ENCODE results near the gene COL18A1. TPM values are rescaled to one million over a fixed set of nuclear protein-coding genes. Genes with fewer than 3 reads are reported as not detected.

COL18A1 gene
- total and polyA plus RNA-seq, 2 donors from 2014 or later, result 150 to 316 TPM

DNA sequence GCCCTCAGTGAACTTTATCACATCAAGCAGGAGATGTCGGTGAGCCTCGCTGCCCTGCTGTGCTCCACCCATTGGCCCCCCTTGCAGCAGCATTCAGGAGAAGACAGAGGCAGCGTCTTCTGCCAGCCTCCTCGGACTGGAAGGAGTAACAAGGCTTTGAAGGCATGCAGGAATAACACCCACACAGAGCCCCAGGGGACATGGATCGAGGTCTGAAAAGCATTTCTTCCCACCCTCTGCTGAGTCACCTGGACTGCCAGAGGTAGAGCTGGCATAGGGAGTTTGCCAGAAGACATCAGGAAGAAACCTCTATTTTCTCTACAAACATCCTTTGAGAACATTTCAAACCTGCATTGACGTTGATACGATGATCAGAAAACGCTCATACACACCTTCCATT, 42.9 kb downstream of the COL18A1 start:
- Histone ChIP-seq H3K9ac (ENCODE audit: low read length in 3 of 3) (no peak overlapping the region), H3K27ac (ENCODE audit: low read depth in 2 of 2, low read length in 2 of 2) (no peak overlapping the region), H3K4me1 (ENCODE audit: control insufficient read depth in 2 of 3, insufficient read depth in 2 of 3, low read depth in 1 of 3, low read length in 3 of 3) (peaks cover 0 to 6% (median 5%) of the 10 kb centered on the region in 3 donors), H3K9me3 (ENCODE audit: control insufficient read depth in 2 of 3, insufficient read depth in 1 of 3, low read length in 3 of 3) (peaks cover 0 to 3% (median 2%) of the 10 kb centered on the region in 3 donors), H3K27me3 (ENCODE audit: control insufficient read depth, insufficient read depth, low read length) (no peaks in the 10 kb centered on the region), H3K36me3 (ENCODE audit: control insufficient read depth in 2 of 3, insufficient read depth in 3 of 3, low read length in 3 of 3) (peaks cover 0 to 7% (median 5%) of the 10 kb centered on the region in 3 donors), H3K4me3 (ENCODE audit: low read length in 3 of 3) (no peak overlapping the region)
- intact Hi-C loops (cut with DNase I), result no loop called here
- DNase-seq (no peak), FAIRE-seq (no peak)
- TF ChIP-seq CTCF (IDR thresholded peaks at IDR 0.05; ENCODE audit: borderline replicate concordance, extremely low read depth, insufficient read depth), result no peak

DNA sequence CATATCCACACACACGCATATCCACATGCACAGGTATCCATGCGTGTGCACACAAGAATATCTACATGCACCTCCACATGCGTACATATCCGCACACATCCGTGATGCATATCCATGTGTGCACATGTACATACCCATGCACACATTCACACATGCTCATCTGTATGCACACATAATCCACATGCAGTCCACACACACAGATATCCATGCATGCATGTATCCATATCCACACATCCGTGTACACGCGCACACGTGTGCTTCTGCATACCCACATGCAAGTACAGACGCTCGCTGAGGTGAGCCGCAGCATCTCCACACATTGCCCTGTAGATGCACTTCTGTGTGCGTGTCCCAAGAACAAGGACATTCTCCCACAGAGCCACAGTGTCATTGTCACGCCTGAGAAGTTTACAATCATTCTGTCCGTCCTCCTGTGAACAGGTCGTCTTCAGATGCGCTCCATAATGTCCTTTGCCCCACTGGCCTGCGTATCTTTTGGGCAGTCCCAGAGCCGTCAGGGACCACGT, 43.4 kb downstream of the COL18A1 start:
- no peak overlapping the region for H3K27ac ChIP-seq (ENCODE audit: low read depth in 2 of 2, low read length in 2 of 2)
- TF ChIP-seq CTCF (IDR thresholded peaks at IDR 0.05; ENCODE audit: borderline replicate concordance, extremely low read depth, insufficient read depth), result no peak
- intact Hi-C loops (cut with DNase I), result no loop called here
- H3K36me3 ChIP-seq (ENCODE audit: control insufficient read depth in 2 of 3, insufficient read depth in 3 of 3, low read length in 3 of 3), result peaks cover 0 to 7% (median 5%) of the 10 kb centered on the region in 3 donors
- H3K9ac ChIP-seq (ENCODE audit: low read length in 3 of 3), result no peak overlapping the region
- FAIRE-seq, result no peak
- peaks cover 0 to 9% (median 5%) of the 10 kb centered on the region in 3 donors for H3K4me1 ChIP-seq (ENCODE audit: control insufficient read depth in 2 of 3, insufficient read depth in 2 of 3, low read depth in 1 of 3, low read length in 3 of 3)
- H3K27me3 ChIP-seq (ENCODE audit: control insufficient read depth, insufficient read depth, low read length), result no peaks in the 10 kb centered on the region
- H3K4me3 ChIP-seq (ENCODE audit: low read length in 3 of 3), result no peak overlapping the region
- DNase-seq, result no peak
- H3K9me3 ChIP-seq (ENCODE audit: control insufficient read depth in 2 of 3, insufficient read depth in 1 of 3, low read length in 3 of 3), result peaks cover 0 to 3% (median 2%) of the 10 kb centered on the region in 3 donors

DNA sequence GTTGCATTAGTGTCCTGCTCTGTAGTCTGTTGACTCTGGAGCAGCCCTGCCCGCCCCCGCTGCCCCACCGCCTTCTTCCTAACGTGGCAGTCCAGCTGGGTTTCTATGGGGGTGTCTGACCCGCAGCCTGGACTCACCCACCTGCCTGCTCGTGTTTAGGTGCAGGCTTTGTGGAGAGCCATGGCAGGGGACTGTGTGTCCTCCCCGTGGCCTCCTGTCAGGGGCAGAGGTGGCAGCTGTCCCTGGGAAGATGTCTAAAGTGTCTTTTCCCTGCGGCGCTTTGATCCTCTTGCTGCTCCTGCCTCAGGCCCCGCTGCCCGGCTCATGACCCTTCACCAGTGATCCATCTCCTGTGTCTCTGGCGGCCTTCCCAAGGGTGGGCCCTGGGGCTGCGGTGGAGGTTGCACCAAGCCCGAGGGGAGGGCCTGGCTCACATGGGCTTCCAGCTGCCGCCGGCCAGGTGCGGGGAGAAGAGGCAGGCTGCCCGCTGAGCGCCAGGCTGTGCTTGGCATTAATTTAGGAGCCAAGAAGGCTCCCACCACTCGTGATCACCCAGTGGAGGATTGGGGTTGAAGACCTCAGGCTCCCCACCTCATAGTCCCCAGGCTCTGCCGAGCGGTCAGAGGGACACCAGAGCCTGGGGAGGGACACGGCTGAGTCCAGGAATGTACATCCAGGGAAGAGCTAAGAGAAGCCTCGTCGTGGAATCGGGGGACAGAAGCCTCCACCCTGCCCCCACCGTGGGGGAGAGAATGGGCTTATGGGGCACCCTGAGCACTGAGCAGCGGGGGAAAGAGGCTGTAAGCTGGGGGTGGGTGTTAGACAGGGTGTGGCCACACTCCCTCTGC, 44.1 kb downstream of the COL18A1 start:
- intact Hi-C loops (cut with DNase I), result no loop called here
- TF ChIP-seq CTCF (IDR thresholded peaks at IDR 0.05; ENCODE audit: borderline replicate concordance, extremely low read depth, insufficient read depth), result no peak
- Histone ChIP-seq H3K27ac (ENCODE audit: low read depth in 2 of 2, low read length in 2 of 2) (peak overlapping the region in 1 of 2 donors; percentile 2), H3K9me3 (ENCODE audit: control insufficient read depth in 2 of 3, insufficient read depth in 1 of 3, low read length in 3 of 3) (peaks cover 0 to 3% (median 2%) of the 10 kb centered on the region in 3 donors), H3K27me3 (ENCODE audit: control insufficient read depth, insufficient read depth, low read length) (no peaks in the 10 kb centered on the region), H3K9ac (ENCODE audit: low read length in 3 of 3) (no peak overlapping the region), H3K36me3 (ENCODE audit: control insufficient read depth in 2 of 3, insufficient read depth in 3 of 3, low read length in 3 of 3) (peaks cover 0 to 7% (median 5%) of the 10 kb centered on the region in 3 donors), H3K4me1 (ENCODE audit: control insufficient read depth in 2 of 3, insufficient read depth in 2 of 3, low read depth in 1 of 3, low read length in 3 of 3) (peaks cover 0 to 16% (median 5%) of the 10 kb centered on the region in 3 donors), H3K4me3 (ENCODE audit: low read length in 3 of 3) (no peak overlapping the region)
- no peak for FAIRE-seq
- peak; percentile 77 to 85 (median 82) for DNase-seq

Data from kidney (tissue), 14 donors.